ENCODE measurements around the gene ZFPM1.

DNA sequence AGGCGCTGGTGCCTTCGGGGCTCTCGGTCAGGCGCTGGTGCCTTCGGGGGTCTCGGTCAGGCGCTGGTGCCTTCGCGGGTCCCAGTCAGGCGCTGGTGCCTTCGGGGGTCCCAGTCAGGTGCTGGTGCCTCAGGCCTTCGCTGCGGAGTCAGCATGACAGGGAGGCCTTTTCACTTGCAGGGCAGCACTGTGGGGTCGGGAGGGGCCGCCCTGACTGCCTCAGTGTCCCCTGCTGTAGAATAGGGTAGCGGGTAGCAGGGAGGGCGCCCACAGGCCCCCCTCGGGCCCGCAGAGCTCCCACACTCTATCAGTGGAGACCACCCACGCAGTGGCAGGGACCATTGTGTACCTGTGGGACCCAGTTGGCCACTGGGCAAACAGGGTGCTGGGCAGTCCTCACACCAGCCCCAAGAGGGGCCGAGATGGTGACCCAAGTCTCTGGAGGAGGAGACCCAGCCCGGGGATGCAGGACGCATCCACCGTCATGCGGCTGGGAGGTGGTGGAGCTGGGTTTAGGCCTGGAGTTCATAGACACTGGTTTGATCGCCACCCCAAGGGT lies 38.0 kb downstream of the ZFPM1 start:
- TF ChIP-seq, protein P1, sequence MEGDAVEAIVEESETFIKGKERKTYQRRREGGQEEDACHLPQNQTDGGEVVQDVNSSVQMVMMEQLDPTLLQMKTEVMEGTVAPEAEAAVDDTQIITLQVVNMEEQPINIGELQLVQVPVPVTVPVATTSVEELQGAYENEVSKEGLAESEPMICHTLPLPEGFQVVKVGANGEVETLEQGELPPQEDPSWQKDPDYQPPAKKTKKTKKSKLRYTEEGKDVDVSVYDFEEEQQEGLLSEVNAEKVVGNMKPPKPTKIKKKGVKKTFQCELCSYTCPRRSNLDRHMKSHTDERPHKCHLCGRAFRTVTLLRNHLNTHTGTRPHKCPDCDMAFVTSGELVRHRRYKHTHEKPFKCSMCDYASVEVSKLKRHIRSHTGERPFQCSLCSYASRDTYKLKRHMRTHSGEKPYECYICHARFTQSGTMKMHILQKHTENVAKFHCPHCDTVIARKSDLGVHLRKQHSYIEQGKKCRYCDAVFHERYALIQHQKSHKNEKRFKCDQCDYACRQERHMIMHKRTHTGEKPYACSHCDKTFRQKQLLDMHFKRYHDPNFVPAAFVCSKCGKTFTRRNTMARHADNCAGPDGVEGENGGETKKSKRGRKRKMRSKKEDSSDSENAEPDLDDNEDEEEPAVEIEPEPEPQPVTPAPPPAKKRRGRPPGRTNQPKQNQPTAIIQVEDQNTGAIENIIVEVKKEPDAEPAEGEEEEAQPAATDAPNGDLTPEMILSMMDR (IDR thresholded peaks at IDR 0.05), result no peak
- no peak for TF ChIP-seq ZFX (IDR thresholded peaks at IDR 0.05; ENCODE audit: borderline replicate concordance)

Data from 22Rv1 (cell line).